GM12891 (cell line): ENCODE data around the gene RILP.

Experiments
- DNase-seq: peaks from one replicate; pipeline ENCODE4 v3.0.0; 2011; ENCODE audit warnings: low spot score; ENCODE audit not compliant: insufficient read length
- FAIRE-seq: peaks from 2 replicates; lab custom pipeline; 2011; peaks lifted over from hg19 to GRCh38; lab: Jason Lieb, UNC
- PAX5 ChIP-seq: IDR thresholded peaks from 2 replicates; pipeline ENCODE4 v1.6.1; 2011; ENCODE audit warnings: low read length, moderate library complexity, mild to moderate bottlenecking; ENCODE audit not compliant: insufficient read depth, severe bottlenecking
- POLR2A ChIP-seq: IDR thresholded peaks from 2 replicates; pipeline ENCODE4 v1.6.1; 2011; ENCODE audit warnings: low read depth, low read length, control low read depth
- POLR2AphosphoS5 ChIP-seq: IDR thresholded peaks from 2 replicates; pipeline ENCODE4 v1.6.1; 2011; ENCODE audit warnings: low read depth, low read length, control low read depth
- POU2F2 ChIP-seq: IDR thresholded peaks from 2 replicates; pipeline ENCODE4 v1.6.1; 2011; ENCODE audit warnings: low read depth, mild to moderate bottlenecking, control low read depth, low read length, moderate library complexity
- SPI1 ChIP-seq: IDR thresholded peaks from 2 replicates; pipeline ENCODE4 v1.6.1; 2011; ENCODE audit warnings: low read depth, low read length, control low read depth
- TAF1 ChIP-seq: IDR thresholded peaks from 2 replicates; pipeline ENCODE4 v1.6.1; 2011; ENCODE audit warnings: low read depth, low read length, control low read depth

The RILP gene

DNA sequence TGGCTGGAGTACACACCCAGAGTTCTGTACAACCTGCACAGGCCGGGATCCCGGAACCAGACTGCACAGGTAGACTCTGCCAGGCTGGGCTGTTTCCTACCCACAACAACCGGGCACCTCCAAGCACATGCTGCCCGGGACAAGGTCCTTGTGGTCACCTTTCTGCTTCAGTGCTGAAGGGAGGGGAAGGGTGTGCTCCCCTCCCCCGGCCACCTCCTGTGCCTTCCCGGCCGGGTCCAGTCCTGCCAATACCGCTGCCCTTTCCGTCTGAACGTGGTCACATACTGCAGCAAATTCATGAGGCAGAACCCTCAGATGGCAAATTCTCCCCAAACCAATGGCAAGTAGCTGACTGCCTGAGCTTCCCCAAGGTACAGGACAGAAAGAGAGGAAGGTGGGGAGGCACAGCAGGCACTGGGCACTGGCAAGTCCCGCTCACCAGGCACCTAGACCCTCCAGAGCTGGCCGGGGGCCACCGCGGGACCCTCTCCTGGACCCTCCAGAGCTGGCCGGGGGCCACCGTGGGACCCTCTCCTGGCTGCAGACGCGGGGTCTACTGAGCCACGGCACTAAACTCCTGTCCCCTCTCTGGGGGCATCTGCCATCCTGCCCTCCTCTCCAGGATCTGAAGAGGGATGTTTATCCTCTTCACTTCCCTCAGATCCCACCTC, 43.9 kb downstream of the RILP start:
- no peak for FAIRE-seq
- no peak for DNase-seq
- TF ChIP-seq POLR2AphosphoS5 (no peak), POU2F2 (no peak), SPI1 (no peak), PAX5 (no peak), POLR2A (no peak), TAF1 (no peak)

- no peak for FAIRE-seq
These were observed 44.7 kb downstream of the RILP start for GRCh38 chr17:1604831-1605528.

DNA sequence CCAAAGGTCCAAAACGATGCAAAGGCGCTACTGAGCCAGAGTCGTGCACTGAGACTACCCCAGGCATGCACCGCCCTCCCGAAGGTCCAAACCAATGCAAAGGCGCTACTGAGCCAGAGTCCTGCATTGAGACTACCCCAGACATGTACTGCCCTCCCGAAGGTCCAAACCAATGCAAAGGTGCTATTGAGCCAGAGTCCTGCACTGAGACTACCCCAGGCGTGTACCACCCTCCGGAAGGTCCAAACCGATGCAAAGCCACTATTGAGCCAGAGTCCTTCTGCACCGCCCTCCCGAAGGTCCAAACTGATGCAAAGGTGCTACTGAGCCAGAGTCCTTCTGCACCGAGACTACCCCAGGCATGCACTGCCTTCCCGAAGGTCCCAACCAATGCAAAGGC, 48.1 kb downstream of the RILP start:
- TF ChIP-seq POLR2AphosphoS5 (no peak), POLR2A (no peak)
- FAIRE-seq (no peak), DNase-seq (no peak)

More at GRCh38 chr17:1604831-1605528, 44.7 kb downstream of the RILP start:
- TF ChIP-seq SPI1 (no peak), POLR2A (no peak), PAX5 (no peak), POLR2AphosphoS5 (no peak), POU2F2 (no peak), TAF1 (no peak)
- DNase-seq, result no peak

- no peak for TF ChIP-seq POLR2AphosphoS5
- TF ChIP-seq PAX5, result no peak
- TF ChIP-seq SPI1, result no peak
- no peak for TF ChIP-seq POU2F2
- no peak for TF ChIP-seq POLR2A
- TF ChIP-seq TAF1, result no peak
- DNase-seq, result no peak
- no peak for FAIRE-seq
These were observed 51.1 kb downstream of the RILP start for GRCh38 chr17:1598399-1599095.

DNA sequence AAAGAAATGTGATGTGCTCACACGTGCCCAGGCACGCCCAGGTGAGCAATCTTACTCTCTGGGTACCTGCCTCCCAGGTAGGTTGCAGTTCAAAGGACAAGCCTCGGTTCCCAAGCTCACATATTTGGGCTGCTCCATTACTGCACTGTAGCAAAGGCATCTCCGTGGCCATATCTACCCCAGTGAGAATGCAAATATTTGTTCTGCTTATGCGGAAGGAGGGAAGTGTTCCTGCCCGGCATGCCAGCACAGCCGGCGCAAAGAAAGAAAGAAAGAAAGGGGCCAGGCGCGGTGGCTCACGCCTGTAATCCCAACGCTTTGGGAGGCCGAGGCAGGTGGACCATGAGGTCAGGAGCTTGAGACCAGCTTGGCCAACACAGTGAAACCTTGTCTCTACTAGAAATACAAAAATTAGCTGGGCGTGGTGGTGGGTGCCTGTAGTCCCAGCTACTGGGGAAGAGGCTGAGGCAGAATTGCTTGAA, 51.8 kb downstream of the RILP start:
- FAIRE-seq (no peak), DNase-seq (no peak)
- TF ChIP-seq TAF1 (no peak), PAX5 (no peak), POLR2A (no peak), POU2F2 (no peak), POLR2AphosphoS5 (no peak), SPI1 (no peak)
